ENCODE results near the gene VEGFA.

VEGFA gene

DNA sequence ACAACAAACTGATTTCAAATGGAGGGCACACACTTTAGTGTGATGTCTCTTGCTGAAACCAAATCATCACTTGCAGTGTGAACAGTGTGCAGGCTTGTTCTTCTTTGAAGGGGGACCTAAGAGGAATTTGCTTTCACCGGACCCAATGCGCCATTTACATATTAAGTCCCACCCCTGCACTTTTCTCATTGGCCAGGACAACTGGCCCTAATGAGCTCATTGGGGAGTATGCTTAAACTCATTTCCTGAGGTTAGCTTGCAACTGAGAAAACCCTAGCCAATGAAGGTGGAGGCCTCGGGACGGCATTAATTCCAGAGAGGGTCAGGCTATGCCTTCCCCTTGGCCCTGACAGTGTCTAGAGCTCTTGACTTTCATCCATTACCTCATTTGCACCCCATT is 58.7 kb downstream of the VEGFA start:
- WGBS (ENCODE audit: extremely low coverage, insufficient coverage, insufficient read length), result no CpG with 5 or more reads among the region's 4 CpGs
- no peak overlapping the region for H2BK120ac ChIP-seq (ENCODE audit: insufficient read depth, low read length, poor library complexity)
- no peak overlapping the region for H3K4me2 ChIP-seq (ENCODE audit: low read length)
- H2AK5ac ChIP-seq (ENCODE audit: low read length), result no peak overlapping the region
- no peaks in the 10 kb centered on the region for H3K79me1 ChIP-seq (ENCODE audit: low read length)
- DNase-seq, result no peak
- no peak overlapping the region for H2BK12ac ChIP-seq (ENCODE audit: low read length)
- peaks cover 22 to 26% of the 10 kb centered on the region in 2 experiments for H3K4me1 ChIP-seq (ENCODE audit: control insufficient read depth in 1 of 2, insufficient read depth in 2 of 2, low read length in 2 of 2)
- no peaks in the 10 kb centered on the region for H3K9me3 ChIP-seq (ENCODE audit: insufficient read depth, low read depth, low read length)
- H3K27me3 ChIP-seq (ENCODE audit: insufficient read depth, low read length), result peaks cover 2% of the 10 kb centered on the region
- no peak overlapping the region for H2AFZ ChIP-seq (ENCODE audit: insufficient read depth, low read length, poor library complexity)
- no peak overlapping the region for H4K12ac ChIP-seq (ENCODE audit: low read depth, low read length)
- H3K18ac ChIP-seq (ENCODE audit: low read length), result no peak overlapping the region
- H2BK5ac ChIP-seq (ENCODE audit: low read depth, low read length, poor library complexity), result no peak overlapping the region
- no peak overlapping the region for H3K4me3 ChIP-seq (ENCODE audit: low read depth, low read length)
- H3K79me2 ChIP-seq (ENCODE audit: control insufficient read depth, insufficient read depth, low read length, poor library complexity), result no peaks in the 10 kb centered on the region
- H4K8ac ChIP-seq (ENCODE audit: low read depth, low read length), result no peak overlapping the region
- H3K4ac ChIP-seq (ENCODE audit: low read depth, low read length), result no peak overlapping the region
- no peak overlapping the region for H3K23ac ChIP-seq (ENCODE audit: low read length)
- no peak overlapping the region for H4K91ac ChIP-seq (ENCODE audit: low read depth, low read length)
- H3K36me3 ChIP-seq (ENCODE audit: control insufficient read depth in 1 of 2, insufficient read depth in 2 of 2, low read length in 2 of 2), result no peaks in the 10 kb centered on the region
- H3K9ac ChIP-seq (ENCODE audit: low read length), result no peak overlapping the region
- no peak overlapping the region for H3K14ac ChIP-seq (ENCODE audit: low read length)
- H3K27ac ChIP-seq (ENCODE audit: low read depth, low read length), result no peak overlapping the region

DNA sequence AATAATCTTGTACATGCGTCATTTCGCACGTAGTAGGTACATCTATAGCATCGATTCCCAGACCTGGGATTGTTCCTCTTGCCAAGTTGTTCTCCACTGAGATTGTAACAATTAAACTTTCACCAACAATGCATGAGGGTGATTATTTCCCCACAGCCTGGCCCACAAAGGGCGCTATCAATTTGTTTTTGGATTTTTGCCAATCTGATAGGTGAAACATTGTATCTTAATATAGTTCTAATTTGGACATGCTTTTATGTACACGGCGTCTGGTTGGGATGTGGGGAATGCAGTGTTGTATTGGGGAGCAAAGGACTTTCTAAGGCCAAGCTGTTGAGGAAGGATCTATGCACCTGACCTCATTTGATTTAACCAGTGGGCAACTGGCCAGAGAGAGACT is 59.5 kb downstream of the VEGFA start:
- no peak overlapping the region for H3K18ac ChIP-seq (ENCODE audit: low read length)
- H3K4me2 ChIP-seq (ENCODE audit: low read length), result no peak overlapping the region
- no peak overlapping the region for H3K4me3 ChIP-seq (ENCODE audit: low read depth, low read length)
- H3K27ac ChIP-seq (ENCODE audit: low read depth, low read length), result no peak overlapping the region
- no peaks in the 10 kb centered on the region for H3K79me1 ChIP-seq (ENCODE audit: low read length)
- peaks cover 2% of the 10 kb centered on the region for H3K27me3 ChIP-seq (ENCODE audit: insufficient read depth, low read length)
- no peaks in the 10 kb centered on the region for H3K36me3 ChIP-seq (ENCODE audit: control insufficient read depth in 1 of 2, insufficient read depth in 2 of 2, low read length in 2 of 2)
- peaks cover 24 to 29% of the 10 kb centered on the region in 2 experiments for H3K4me1 ChIP-seq (ENCODE audit: control insufficient read depth in 1 of 2, insufficient read depth in 2 of 2, low read length in 2 of 2)
- no peak overlapping the region for H4K8ac ChIP-seq (ENCODE audit: low read depth, low read length)
- H2BK5ac ChIP-seq (ENCODE audit: low read depth, low read length, poor library complexity), result no peak overlapping the region
- no peak overlapping the region for H2BK120ac ChIP-seq (ENCODE audit: insufficient read depth, low read length, poor library complexity)
- no peaks in the 10 kb centered on the region for H3K79me2 ChIP-seq (ENCODE audit: control insufficient read depth, insufficient read depth, low read length, poor library complexity)
- H4K12ac ChIP-seq (ENCODE audit: low read depth, low read length), result no peak overlapping the region
- H3K9me3 ChIP-seq (ENCODE audit: insufficient read depth, low read depth, low read length), result no peaks in the 10 kb centered on the region
- H4K91ac ChIP-seq (ENCODE audit: low read depth, low read length), result no peak overlapping the region
- H2BK12ac ChIP-seq (ENCODE audit: low read length), result no peak overlapping the region
- H3K23ac ChIP-seq (ENCODE audit: low read length), result no peak overlapping the region
- no peak overlapping the region for H3K9ac ChIP-seq (ENCODE audit: low read length)
- no peak overlapping the region for H2AK5ac ChIP-seq (ENCODE audit: low read length)
- WGBS (ENCODE audit: extremely low coverage, insufficient coverage, insufficient read length), result no CpG with 5 or more reads among the region's 7 CpGs
- no peak for DNase-seq
- H2AFZ ChIP-seq (ENCODE audit: insufficient read depth, low read length, poor library complexity), result no peak overlapping the region
- no peak overlapping the region for H3K4ac ChIP-seq (ENCODE audit: low read depth, low read length)
- H3K14ac ChIP-seq (ENCODE audit: low read length), result no peak overlapping the region

DNA sequence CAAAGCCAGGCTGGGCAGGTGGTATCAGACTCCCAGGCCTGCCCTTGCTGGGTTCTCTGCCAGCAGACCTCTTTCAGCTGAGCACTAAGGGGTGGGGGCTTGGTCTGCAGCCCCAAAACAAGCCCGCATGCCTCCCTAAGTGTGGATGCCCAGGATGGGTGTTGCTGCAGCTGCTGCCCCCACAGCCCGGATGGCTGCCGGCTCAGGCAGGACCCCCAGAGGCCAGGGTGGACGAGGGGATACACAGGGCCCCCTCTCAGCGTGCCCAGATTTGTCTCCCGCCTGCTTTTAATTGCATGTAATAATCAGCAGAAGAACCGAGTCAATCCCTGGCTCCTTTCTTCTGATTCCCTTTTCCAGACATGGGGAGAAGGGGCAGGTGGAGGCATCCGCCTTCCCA is 60.8 kb downstream of the VEGFA start:
- H3K4ac ChIP-seq (ENCODE audit: low read depth, low read length), result no peak overlapping the region
- peaks cover 19 to 21% of the 10 kb centered on the region in 2 experiments for H3K4me1 ChIP-seq (ENCODE audit: control insufficient read depth in 1 of 2, insufficient read depth in 2 of 2, low read length in 2 of 2)
- no peak overlapping the region for H3K23ac ChIP-seq (ENCODE audit: low read length)
- peaks cover 2% of the 10 kb centered on the region for H3K27me3 ChIP-seq (ENCODE audit: insufficient read depth, low read length)
- H2BK12ac ChIP-seq (ENCODE audit: low read length), result no peak overlapping the region
- no peaks in the 10 kb centered on the region for H3K36me3 ChIP-seq (ENCODE audit: control insufficient read depth in 1 of 2, insufficient read depth in 2 of 2, low read length in 2 of 2)
- no peaks in the 10 kb centered on the region for H3K9me3 ChIP-seq (ENCODE audit: insufficient read depth, low read depth, low read length)
- H3K9ac ChIP-seq (ENCODE audit: low read length), result no peak overlapping the region
- no CpG with 5 or more reads among the region's 8 CpGs for WGBS (ENCODE audit: extremely low coverage, insufficient coverage, insufficient read length)
- H3K18ac ChIP-seq (ENCODE audit: low read length), result no peak overlapping the region
- H2BK5ac ChIP-seq (ENCODE audit: low read depth, low read length, poor library complexity), result no peak overlapping the region
- no peak overlapping the region for H4K8ac ChIP-seq (ENCODE audit: low read depth, low read length)
- no peak overlapping the region for H3K27ac ChIP-seq (ENCODE audit: low read depth, low read length)
- no peak for DNase-seq
- no peak overlapping the region for H2AFZ ChIP-seq (ENCODE audit: insufficient read depth, low read length, poor library complexity)
- H3K79me2 ChIP-seq (ENCODE audit: control insufficient read depth, insufficient read depth, low read length, poor library complexity), result no peaks in the 10 kb centered on the region
- no peak overlapping the region for H3K14ac ChIP-seq (ENCODE audit: low read length)
- no peaks in the 10 kb centered on the region for H3K79me1 ChIP-seq (ENCODE audit: low read length)
- no peak overlapping the region for H4K91ac ChIP-seq (ENCODE audit: low read depth, low read length)
- H4K12ac ChIP-seq (ENCODE audit: low read depth, low read length), result no peak overlapping the region
- H2AK5ac ChIP-seq (ENCODE audit: low read length), result no peak overlapping the region
- no peak overlapping the region for H3K4me2 ChIP-seq (ENCODE audit: low read length)
- no peak overlapping the region for H2BK120ac ChIP-seq (ENCODE audit: insufficient read depth, low read length, poor library complexity)
- H3K4me3 ChIP-seq (ENCODE audit: low read depth, low read length), result no peak overlapping the region

DNA sequence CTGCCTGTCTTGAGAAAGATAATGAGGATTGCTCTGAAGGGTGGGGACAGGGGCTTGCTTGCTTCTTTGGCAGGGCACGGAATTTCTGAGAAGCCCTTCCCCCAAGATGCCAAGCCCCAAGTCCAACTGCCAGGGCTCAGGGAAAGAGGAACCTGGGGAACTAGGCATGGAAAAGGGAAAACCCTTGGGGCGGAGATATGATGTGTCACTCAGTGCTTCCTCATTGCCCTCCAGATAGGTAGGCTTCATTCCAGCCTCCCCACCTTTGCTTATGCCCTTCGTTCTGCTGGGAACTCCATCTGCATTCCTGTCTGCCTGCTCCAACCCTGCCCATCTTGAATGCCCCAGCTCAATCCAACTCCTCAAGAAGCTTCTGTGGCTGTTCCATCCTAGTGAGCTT is 61.2 kb downstream of the VEGFA start:
- Histone ChIP-seq H3K18ac (ENCODE audit: low read length) (no peak overlapping the region), H3K27me3 (ENCODE audit: insufficient read depth, low read length) (peaks cover 2% of the 10 kb centered on the region), H3K4ac (ENCODE audit: low read depth, low read length) (no peak overlapping the region), H3K4me1 (ENCODE audit: control insufficient read depth in 1 of 2, insufficient read depth in 2 of 2, low read length in 2 of 2) (peaks cover 18 to 20% of the 10 kb centered on the region in 2 experiments), H3K9me3 (ENCODE audit: insufficient read depth, low read depth, low read length) (no peaks in the 10 kb centered on the region), H2AFZ (ENCODE audit: insufficient read depth, low read length, poor library complexity) (no peak overlapping the region), H3K4me3 (ENCODE audit: low read depth, low read length) (no peak overlapping the region), H4K8ac (ENCODE audit: low read depth, low read length) (no peak overlapping the region), H4K12ac (ENCODE audit: low read depth, low read length) (no peak overlapping the region), H3K79me1 (ENCODE audit: low read length) (peaks cover 2% of the 10 kb centered on the region), H2BK12ac (ENCODE audit: low read length) (no peak overlapping the region), H3K9ac (ENCODE audit: low read length) (no peak overlapping the region), H3K14ac (ENCODE audit: low read length) (no peak overlapping the region), H2BK5ac (ENCODE audit: low read depth, low read length, poor library complexity) (no peak overlapping the region), H3K23ac (ENCODE audit: low read length) (no peak overlapping the region), H2BK120ac (ENCODE audit: insufficient read depth, low read length, poor library complexity) (no peak overlapping the region), H3K27ac (ENCODE audit: low read depth, low read length) (no peak overlapping the region), H3K4me2 (ENCODE audit: low read length) (no peak overlapping the region), H4K91ac (ENCODE audit: low read depth, low read length) (no peak overlapping the region), H3K36me3 (ENCODE audit: control insufficient read depth in 1 of 2, insufficient read depth in 2 of 2, low read length in 2 of 2) (no peaks in the 10 kb centered on the region), H2AK5ac (ENCODE audit: low read length) (no peak overlapping the region), H3K79me2 (ENCODE audit: control insufficient read depth, insufficient read depth, low read length, poor library complexity) (no peaks in the 10 kb centered on the region)
- no CpG with 5 or more reads among the region's 3 CpGs for WGBS (ENCODE audit: extremely low coverage, insufficient coverage, insufficient read length)
- DNase-seq, result no peak

Measured in trophoblast cell (in vitro differentiated cells and primary cell).